ENCODE measurements around the gene ASCC2.
"Not testable (repeated sequence)": the region's sequence is repeated elsewhere in the genome, so short reads cannot be mapped to it uniquely, and the experiment has no call there.

ASCC2 gene

GRCh38 chr22:29754658-29755395 is 83.2 kb downstream of the ASCC2 start:
- not testable (repeated sequence) for DNase-seq (ENCODE audit: low read depth)

GRCh38 chr22:29753808-29754657 is 84.0 kb downstream of the ASCC2 start:
- no peak for DNase-seq (ENCODE audit: low read depth)

GRCh38 chr22:29751669-29752068 is 86.4 kb downstream of the ASCC2 start:
- DNase-seq (ENCODE audit: low read depth) = no peak

GRCh38 chr22:29750559-29751538 is 87.2 kb downstream of the ASCC2 start:
- DNase-seq (ENCODE audit: low read depth) = no peak

- DNase-seq (ENCODE audit: low read depth) = no peak
Measured at GRCh38 chr22:29750029-29750428, 88.0 kb downstream of the ASCC2 start.

- DNase-seq (ENCODE audit: low read depth) = no peak
Measured at GRCh38 chr22:29748248-29748893, 89.7 kb downstream of the ASCC2 start.

GRCh38 chr22:29747832-29748231 is 90.2 kb downstream of the ASCC2 start:
- DNase-seq (ENCODE audit: low read depth) = no peak

- DNase-seq (ENCODE audit: low read depth) = peak; percentile 49
Measured at GRCh38 chr22:29744902-29745301, 93.2 kb downstream of the ASCC2 start.

- DNase-seq (ENCODE audit: low read depth) = no peak
Measured at GRCh38 chr22:29742326-29742725, 95.7 kb downstream of the ASCC2 start.

- no peak for DNase-seq (ENCODE audit: low read depth)
Measured at GRCh38 chr22:29741926-29742325, 96.1 kb downstream of the ASCC2 start.

GRCh38 chr22:29740216-29740615 is 97.9 kb downstream of the ASCC2 start:
- no peak for DNase-seq (ENCODE audit: low read depth)

- DNase-seq (ENCODE audit: low read depth) = no peak
Measured at GRCh38 chr22:29739346-29739875, 98.7 kb downstream of the ASCC2 start.

Data from GM04503 (cell line).